NT2/D1 (cell line): ENCODE data around the gene ZCCHC14.

Experiments used
- YY1 ChIP-seq: IDR thresholded peaks from 2 replicates; pipeline ENCODE4 v1.6.1; 2011; ENCODE audit not compliant: insufficient read length, insufficient read depth
- ZNF274 ChIP-seq: IDR thresholded peaks from 2 replicates; pipeline ENCODE4 v1.6.1; 2011; ENCODE audit warnings: mild to moderate bottlenecking, low read depth, low read length

DNA sequence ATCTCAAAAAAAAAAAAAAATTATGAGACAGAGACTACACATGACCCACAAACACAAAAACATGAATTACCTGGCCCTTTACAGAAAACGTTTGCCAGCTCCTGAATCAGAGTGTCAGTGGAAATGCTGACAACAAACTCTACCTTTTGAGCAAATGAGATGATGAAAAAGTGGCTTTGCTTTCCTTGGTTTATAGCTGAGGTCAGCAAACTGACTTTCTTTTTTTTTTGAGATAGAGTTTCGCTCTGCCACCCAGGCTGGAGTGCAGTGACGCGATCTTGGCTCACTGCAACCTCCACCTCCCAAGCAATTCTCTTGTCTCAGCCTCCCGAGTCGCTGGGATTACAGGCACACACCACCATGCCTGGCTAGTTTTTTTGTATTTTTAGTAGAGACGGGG, 46.3 kb downstream of the ZCCHC14 start:
- TF ChIP-seq ZNF274 = no peak
- no peak for TF ChIP-seq YY1
